WTC11 (cell line): ENCODE measurements around the gene MTOR. TPM values are rescaled to one million over a fixed set of nuclear protein-coding genes. Genes with fewer than 3 reads are reported as not detected.

Source experiments
- AFF4 ChIP-seq: sonication (generic); formaldehyde crosslinking; IDR thresholded peaks from 2 replicates; pipeline ENCODE4 v1.8.1; 2023; ENCODE audit warnings: mild to moderate bottlenecking, missing genetic modification reagents, borderline replicate concordance
- ATF1 ChIP-seq: sonication (generic); formaldehyde crosslinking; IDR thresholded peaks from 2 replicates; pipeline ENCODE4 v1.8.1; 2023; ENCODE audit warnings: mild to moderate bottlenecking, moderate library complexity, missing genetic modification reagents
- CDX4 ChIP-seq: fragments of 250-450 bp; sonication (Bioruptor Pico); IDR thresholded peaks from 2 replicates; pipeline ENCODE4 v1.9.0; 2021; ENCODE audit warnings: moderate library complexity, mild to moderate bottlenecking, inconsistent platforms, borderline replicate concordance
- CREB1 ChIP-seq: sonication (generic); formaldehyde crosslinking; IDR thresholded peaks from 2 replicates; pipeline ENCODE4 v1.8.0; 2023; ENCODE audit warnings: mild to moderate bottlenecking, missing genetic modification reagents
- E2F1 ChIP-seq: sonication (generic); formaldehyde crosslinking; IDR thresholded peaks from 2 replicates; pipeline ENCODE4 v1.8.0; 2022; ENCODE audit warnings: mild to moderate bottlenecking, missing genetic modification reagents
- EMX1 ChIP-seq: fragments of 250-450 bp; sonication (Bioruptor Pico); IDR thresholded peaks from 2 replicates; pipeline ENCODE4 v1.8.0; 2021; ENCODE audit warnings: mild to moderate bottlenecking
- FOXJ3 ChIP-seq: sonication (generic); formaldehyde crosslinking; IDR thresholded peaks from 2 replicates; pipeline ENCODE4 v1.9.0; 2021; ENCODE audit warnings: missing genetic modification reagents, mild to moderate bottlenecking, borderline replicate concordance
- FOXK1 ChIP-seq: sonication (generic); formaldehyde crosslinking; IDR thresholded peaks from 2 replicates; pipeline ENCODE4 v1.8.0; 2022; ENCODE audit warnings: mild to moderate bottlenecking, moderate library complexity, missing genetic modification reagents
- GTF2I ChIP-seq: fragments of 250-450 bp; sonication (Bioruptor Pico); conservative IDR thresholded peaks from 2 replicates; pipeline ENCODE4 v1.4.0; 2021; ENCODE audit warnings: mild to moderate bottlenecking
- MAX ChIP-seq: sonication (generic); formaldehyde crosslinking; IDR thresholded peaks from 2 replicates; pipeline ENCODE4 v1.8.0; 2022; ENCODE audit warnings: mild to moderate bottlenecking, missing genetic modification reagents
- NR2C2 ChIP-seq: sonication (generic); formaldehyde crosslinking; IDR thresholded peaks from 2 replicates; pipeline ENCODE4 v1.8.0; 2022; ENCODE audit warnings: mild to moderate bottlenecking, missing genetic modification reagents
- STAT6 ChIP-seq: sonication (generic); formaldehyde crosslinking; conservative IDR thresholded peaks from 2 replicates; pipeline ENCODE4 v1.8.1; 2023; ENCODE audit warnings: mild to moderate bottlenecking, low read depth, missing genetic modification reagents, moderate library complexity
- TCF7 ChIP-seq: sonication (generic); formaldehyde crosslinking; IDR thresholded peaks from 2 replicates; pipeline ENCODE4 v1.8.0; 2022; ENCODE audit warnings: mild to moderate bottlenecking, low read depth, missing genetic modification reagents, moderate library complexity
- TP53 ChIP-seq: sonication (generic); formaldehyde crosslinking; IDR thresholded peaks from 2 replicates; pipeline ENCODE4 v1.8.1; 2023; ENCODE audit warnings: mild to moderate bottlenecking, missing genetic modification reagents
- ZBTB43 ChIP-seq: sonication (generic); formaldehyde crosslinking; IDR thresholded peaks from 2 replicates; pipeline ENCODE4 v1.8.1; 2023; ENCODE audit warnings: mild to moderate bottlenecking, missing genetic modification reagents
- ZNF121 ChIP-seq: sonication (generic); formaldehyde crosslinking; IDR thresholded peaks from 2 replicates; pipeline ENCODE4 v1.8.0; 2023; ENCODE audit warnings: missing genetic modification reagents
- total RNA-seq: library from RNA; stranded (reverse); gene quantifications from 3 replicates; pipeline ENCODE4 v1.2.3, GENCODE V29; 2021
- TF ChIP-seq, protein P1 (sequence below): fragments of 250-450 bp; sonication (Bioruptor Pico); conservative IDR thresholded peaks from 2 replicates; pipeline ENCODE4 v1.9.0; 2021; ENCODE audit warnings: mild to moderate bottlenecking
- TF ChIP-seq, protein P2 (sequence below): fragments of 250-450 bp; sonication (Bioruptor Pico); IDR thresholded peaks from 2 replicates; pipeline ENCODE4 v1.8.0; 2021; ENCODE audit warnings: mild to moderate bottlenecking
- TF ChIP-seq, protein P3 (sequence below): sonication (generic); formaldehyde crosslinking; IDR thresholded peaks from 2 replicates; pipeline ENCODE4 v1.8.0; 2022; ENCODE audit warnings: mild to moderate bottlenecking, missing genetic modification reagents
- TF ChIP-seq, protein P4 (sequence below): sonication (generic); formaldehyde crosslinking; IDR thresholded peaks from 2 replicates; pipeline ENCODE4 v1.8.1; 2023; ENCODE audit warnings: mild to moderate bottlenecking, moderate library complexity, missing genetic modification reagents

Gene MTOR
- total RNA-seq, 1 experiment from 2014 or later: 65.0 TPM

GRCh38 chr1:11272832-11273594 is 10.7 kb upstream of the MTOR start, which contains the start of gene UBIAD1 (continued):
- TF ChIP-seq AFF4 (CRISPR knock-in tag) (no peak), ZNF121 (CRISPR knock-in tag) (no peak), ATF1 (CRISPR knock-in tag) (peak; percentile 45; the same call in 1 of the 2 replicates), NR2C2 (CRISPR knock-in tag) (no peak), GTF2I (CRISPR knock-in tag) (no peak), FOXK1 (CRISPR knock-in tag) (no peak), CREB1 (CRISPR knock-in tag) (no peak), STAT6 (no peak), TP53 (CRISPR knock-in tag) (no peak), TCF7 (CRISPR knock-in tag) (no peak), CDX4 (CRISPR knock-in tag) (no peak), FOXJ3 (no peak), MAX (CRISPR knock-in tag) (peak; percentile 86), EMX1 (CRISPR knock-in tag) (no peak), E2F1 (no peak), ZBTB43 (CRISPR knock-in tag) (no peak; the same call in 1 of the 2 replicates)
- TF ChIP-seq, protein P1, sequence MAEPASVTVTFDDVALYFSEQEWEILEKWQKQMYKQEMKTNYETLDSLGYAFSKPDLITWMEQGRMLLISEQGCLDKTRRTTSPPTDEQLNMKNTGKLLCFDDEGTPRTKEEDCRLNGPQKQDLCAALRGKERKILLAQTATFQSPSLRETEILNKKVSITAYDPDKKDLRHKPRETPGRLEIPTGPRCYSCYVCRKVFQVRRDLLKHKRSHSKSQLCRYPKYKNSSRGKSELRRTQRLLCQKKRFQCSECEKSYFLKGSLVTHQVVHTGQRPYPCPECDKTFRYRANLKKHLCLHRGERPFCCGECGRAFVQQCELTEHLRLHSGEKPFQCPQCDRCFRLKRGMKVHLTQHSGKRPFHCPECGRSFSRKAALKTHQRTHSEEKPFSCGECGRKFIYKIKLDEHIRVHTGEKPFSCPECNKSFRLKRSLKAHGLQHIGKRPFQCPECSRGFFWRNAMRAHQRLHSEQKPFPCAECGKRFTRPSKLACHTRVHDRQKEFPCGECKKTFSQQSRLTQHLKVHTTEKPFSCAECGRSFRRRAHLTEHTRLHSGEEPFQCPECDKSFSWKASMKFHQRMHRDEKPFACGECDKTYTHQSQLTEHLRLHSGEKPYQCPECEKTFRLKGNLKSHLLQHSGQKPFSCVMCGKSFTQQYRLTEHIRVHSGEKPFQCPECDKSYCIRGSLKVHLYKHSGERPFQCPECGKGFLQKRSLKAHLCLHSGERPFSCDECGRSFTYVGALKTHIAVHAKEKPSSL (CRISPR knock-in tag): no peak
- TF ChIP-seq, protein P2, sequence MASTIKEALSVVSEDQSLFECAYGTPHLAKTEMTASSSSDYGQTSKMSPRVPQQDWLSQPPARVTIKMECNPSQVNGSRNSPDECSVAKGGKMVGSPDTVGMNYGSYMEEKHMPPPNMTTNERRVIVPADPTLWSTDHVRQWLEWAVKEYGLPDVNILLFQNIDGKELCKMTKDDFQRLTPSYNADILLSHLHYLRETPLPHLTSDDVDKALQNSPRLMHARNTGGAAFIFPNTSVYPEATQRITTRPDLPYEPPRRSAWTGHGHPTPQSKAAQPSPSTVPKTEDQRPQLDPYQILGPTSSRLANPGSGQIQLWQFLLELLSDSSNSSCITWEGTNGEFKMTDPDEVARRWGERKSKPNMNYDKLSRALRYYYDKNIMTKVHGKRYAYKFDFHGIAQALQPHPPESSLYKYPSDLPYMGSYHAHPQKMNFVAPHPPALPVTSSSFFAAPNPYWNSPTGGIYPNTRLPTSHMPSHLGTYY: no peak
- TF ChIP-seq, protein P3, sequence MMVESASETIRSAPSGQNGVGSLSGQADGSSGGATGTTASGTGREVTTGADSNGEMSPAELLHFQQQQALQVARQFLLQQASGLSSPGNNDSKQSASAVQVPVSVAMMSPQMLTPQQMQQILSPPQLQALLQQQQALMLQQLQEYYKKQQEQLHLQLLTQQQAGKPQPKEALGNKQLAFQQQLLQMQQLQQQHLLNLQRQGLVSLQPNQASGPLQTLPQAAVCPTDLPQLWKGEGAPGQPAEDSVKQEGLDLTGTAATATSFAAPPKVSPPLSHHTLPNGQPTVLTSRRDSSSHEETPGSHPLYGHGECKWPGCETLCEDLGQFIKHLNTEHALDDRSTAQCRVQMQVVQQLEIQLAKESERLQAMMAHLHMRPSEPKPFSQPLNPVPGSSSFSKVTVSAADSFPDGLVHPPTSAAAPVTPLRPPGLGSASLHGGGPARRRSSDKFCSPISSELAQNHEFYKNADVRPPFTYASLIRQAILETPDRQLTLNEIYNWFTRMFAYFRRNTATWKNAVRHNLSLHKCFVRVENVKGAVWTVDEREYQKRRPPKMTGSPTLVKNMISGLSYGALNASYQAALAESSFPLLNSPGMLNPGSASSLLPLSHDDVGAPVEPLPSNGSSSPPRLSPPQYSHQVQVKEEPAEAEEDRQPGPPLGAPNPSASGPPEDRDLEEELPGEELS (CRISPR knock-in tag): no peak; the same call in 1 of the 2 replicates
- TF ChIP-seq, protein P4, sequence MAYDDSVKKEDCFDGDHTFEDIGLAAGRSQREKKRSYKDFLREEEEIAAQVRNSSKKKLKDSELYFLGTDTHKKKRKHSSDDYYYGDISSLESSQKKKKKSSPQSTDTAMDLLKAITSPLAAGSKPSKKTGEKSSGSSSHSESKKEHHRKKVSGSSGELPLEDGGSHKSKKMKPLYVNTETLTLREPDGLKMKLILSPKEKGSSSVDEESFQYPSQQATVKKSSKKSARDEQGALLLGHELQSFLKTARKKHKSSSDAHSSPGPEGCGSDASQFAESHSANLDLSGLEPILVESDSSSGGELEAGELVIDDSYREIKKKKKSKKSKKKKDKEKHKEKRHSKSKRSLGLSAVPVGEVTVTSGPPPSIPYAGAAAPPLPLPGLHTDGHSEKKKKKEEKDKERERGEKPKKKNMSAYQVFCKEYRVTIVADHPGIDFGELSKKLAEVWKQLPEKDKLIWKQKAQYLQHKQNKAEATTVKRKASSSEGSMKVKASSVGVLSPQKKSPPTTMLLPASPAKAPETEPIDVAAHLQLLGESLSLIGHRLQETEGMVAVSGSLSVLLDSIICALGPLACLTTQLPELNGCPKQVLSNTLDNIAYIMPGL (CRISPR knock-in tag): peak; percentile 25; the same call in 1 of the 2 replicates
